Left colon (tissue), 2 donors: ENCODE measurements around the gene TMEM101. TPM values are rescaled to one million over a fixed set of nuclear protein-coding genes. Genes with fewer than 3 reads are reported as not detected.
A peak's percentile ranks its signal among the peaks of the same experiment; 100 is the strongest.
"Not testable (repeated sequence)": the region's sequence is repeated elsewhere in the genome, so short reads cannot be mapped to it uniquely, and the experiment has no call there.

Experiments
- ATAC-seq: fragments of 200-7000 bp; cut with Tn5 transposase; one replicate; pipeline ENCODE4 v1.9.1; 2020; ENCODE audit warnings: mild to moderate bottlenecking, moderate library complexity
- DNase-seq, 2 donors: peaks; one replicate each; pipeline ENCODE4 v3.0.0-alpha.2; 2020
- intact Hi-C, 2 donors: fragments of 100-400 bp; cut with DNase I in 1 of 2; cut with micrococcal nuclease in 1 of 2; formaldehyde crosslinking; loops; one replicate each; pipeline versions ENCODE4 v1.11.2 to v1.14.0; 2022; cut with DNase I, micrococcal nuclease
- total RNA-seq, 2 donors: library from RNA; stranded (reverse); fragmentation: NEBNext Ultra II Directional; extraction: Animal tissue kit (Norgen Biotek cat#: 25700); gene quantifications; one replicate each; pipeline ENCODE4 v1.2.1, GENCODE V29; 2021
- donor health status: DM: no; HTN: no; CAD: no.
- donor health status: DM: yes; HTN: yes; CAD: no.

The TMEM101 gene
- total RNA-seq, 2 donors from 2014 or later: 25.9 to 30.4 TPM

- peak; percentile 45 for ATAC-seq
- intact Hi-C loops: no loop called here
- DNase-seq: peak; percentile 62
Measured at GRCh38 chr17:44004761-44005526, 9.8 kb downstream of the TMEM101 start.

- intact Hi-C loops: no loop called here
- peak; percentile 45 to 50 for DNase-seq
- no peak for ATAC-seq
Measured at GRCh38 chr17:44004077-44004760, 10.5 kb downstream of the TMEM101 start, which contains the start of gene NAGS. TSS of gene NAGS (plus strand) at chr17:44004622. CDS start at chr17:44004664, 42 bp downstream.

DNA sequence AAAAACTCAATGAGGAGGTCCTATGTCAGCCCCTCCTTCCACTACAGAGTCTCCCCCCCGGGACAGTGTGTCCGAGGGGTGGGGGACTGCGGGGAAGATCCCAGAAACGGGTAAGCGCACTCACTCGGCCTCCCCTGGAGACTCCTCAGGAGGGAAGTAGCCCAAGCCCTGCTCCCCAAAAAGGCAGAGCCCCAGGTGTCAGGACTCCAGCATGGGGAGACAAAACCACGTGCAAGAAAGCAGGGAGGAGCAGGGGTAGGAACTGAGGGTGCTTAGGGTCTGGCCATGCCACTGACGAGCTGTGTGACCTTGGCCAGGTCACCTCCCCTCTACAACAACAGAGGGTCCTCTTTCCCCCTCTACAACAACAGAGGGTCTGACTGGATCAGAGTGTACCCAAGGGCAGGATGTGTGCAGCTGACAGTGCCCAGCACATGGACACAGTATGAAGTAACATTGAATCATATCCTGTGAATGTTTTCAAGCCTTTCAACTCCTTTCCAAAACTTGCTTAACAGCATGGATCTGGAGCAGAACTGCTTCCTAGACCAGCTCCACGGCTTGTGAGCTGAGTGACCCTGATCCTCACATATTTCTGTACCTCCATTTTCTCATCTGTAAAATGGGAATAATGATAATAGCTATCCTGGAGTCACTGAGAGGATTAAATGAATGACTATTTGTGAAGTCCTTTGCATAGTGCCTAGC lies 12.5 kb downstream of the TMEM101 start:
- intact Hi-C loops: no loop called here

GRCh38 chr17:44001461-44001920 lies 13.3 kb downstream of the TMEM101 start:
- DNase-seq (no peak), ATAC-seq (no peak)
- intact Hi-C loops: no loop called here

More for the DNA sequence above, 12.5 kb downstream of the TMEM101 start:
- ATAC-seq: no peak
- DNase-seq: no peak

DNA sequence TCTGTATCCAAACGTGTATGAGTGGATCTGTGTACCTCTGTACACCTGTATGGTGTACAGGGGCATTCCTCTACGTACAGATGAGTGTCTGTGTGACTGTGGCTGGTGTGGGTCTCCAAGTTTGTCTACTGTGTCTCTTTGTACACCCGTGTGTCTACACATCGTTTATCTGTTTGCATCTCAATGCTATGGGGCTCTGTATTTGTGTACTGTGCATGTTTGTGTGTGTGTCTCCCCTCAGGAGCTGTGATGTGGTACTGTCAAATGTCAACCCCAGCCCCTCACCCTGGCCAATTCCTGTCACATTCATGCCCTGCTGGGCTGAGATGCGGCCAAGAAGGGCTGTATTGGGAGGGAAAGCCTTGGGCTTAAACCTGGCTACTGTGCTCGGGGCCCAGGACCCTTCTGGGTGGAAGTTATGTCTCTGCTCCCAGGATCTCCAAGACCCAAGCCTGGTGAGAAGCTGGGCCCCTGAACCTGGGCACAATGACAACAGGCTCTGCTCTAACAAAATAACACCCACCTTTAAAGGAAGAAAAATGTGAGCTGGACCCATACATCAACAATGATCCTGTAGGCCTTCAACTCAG lies 13.8 kb downstream of the TMEM101 start:
- intact Hi-C loops: no loop called here
- ATAC-seq (no peak), DNase-seq (no peak)

DNA sequence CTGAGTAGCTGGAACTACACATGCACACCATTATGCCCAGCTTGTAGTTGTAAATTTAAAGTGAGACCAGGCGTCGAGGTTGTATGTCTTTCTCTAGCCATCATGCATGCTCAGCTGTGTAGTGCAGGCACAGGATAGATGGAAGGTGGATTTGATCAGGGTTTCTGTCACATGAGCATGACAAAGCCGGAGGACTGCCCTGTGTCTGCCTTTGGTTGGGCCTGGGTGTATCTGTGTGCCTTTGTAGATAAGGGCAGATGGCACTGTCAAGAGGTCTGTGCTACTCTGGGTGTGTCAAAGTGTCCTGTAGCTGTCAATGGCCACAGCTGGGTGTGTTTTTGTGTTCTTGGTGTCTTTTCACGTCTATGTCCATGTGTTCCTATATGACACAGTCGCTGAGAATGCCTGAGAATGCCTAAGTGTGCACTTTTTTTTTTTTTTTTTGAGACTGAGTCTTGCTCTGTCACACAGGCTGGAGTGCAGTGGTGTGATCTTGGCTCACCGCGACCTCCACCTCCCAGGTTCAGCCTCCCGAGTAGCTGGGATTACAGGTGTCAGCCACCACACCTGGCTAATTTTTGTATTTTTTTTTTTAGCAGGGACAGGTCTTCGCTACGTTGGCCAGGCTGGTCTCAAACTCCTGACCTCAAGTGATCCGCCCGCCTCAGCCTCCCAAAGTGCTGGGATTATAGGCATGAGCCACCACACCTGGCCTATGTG lies 14.5 kb downstream of the TMEM101 start:
- intact Hi-C loops: no loop called here
- ATAC-seq (no peak), DNase-seq (no peak)

DNA sequence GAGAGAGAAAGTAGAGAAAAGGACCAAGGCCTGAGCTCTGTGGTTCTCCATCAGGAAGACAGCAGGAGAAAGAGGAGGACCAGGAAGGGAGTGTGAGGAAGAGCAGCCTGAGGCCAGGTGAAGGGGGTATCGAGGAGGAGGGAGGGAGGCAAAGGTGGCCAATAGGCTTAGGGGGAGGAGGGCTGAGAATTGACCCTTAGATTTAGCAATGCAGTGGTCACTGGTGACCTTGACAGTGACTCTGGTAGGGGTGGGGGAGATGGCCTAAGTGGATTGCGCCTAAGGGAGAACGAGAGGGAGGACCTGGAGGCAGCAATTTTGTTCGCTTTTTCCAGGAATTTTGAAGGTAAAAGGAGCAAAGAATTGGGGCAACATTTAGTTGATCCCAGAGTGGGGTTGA lies 15.7 kb downstream of the TMEM101 start:
- intact Hi-C loops: loop anchor here in 1 of 2 donors (10.0 kb wide), 1 partner anchor 54 kb away; the partner anchor contains the start of gene PPY
- ATAC-seq (no peak), DNase-seq (no peak)

DNA sequence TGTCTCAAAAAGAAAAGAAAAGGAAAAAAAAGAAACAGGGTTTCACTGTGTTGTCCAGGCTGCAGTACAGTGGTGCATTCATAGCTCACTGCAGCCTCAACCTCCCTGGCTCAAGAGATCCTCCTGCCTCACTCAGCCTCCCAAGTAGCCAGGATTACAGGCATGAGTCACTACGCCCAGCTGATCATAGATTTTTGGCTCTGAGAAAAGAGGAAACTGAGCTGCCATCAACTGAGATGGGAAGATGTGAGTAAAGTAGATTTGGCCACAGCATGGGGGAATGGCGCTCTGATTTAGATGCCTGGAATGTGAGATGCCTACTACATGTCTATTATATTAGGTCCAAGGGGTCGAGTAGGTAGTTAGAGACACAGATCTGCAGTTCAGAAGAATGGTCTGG lies 16.2 kb downstream of the TMEM101 start:
- DNase-seq (no peak), ATAC-seq (no peak)
- intact Hi-C loops: loop anchor here in 1 of 2 donors (10.0 kb wide), 1 partner anchor 54 kb away; the partner anchor contains the start of gene PPY

DNA sequence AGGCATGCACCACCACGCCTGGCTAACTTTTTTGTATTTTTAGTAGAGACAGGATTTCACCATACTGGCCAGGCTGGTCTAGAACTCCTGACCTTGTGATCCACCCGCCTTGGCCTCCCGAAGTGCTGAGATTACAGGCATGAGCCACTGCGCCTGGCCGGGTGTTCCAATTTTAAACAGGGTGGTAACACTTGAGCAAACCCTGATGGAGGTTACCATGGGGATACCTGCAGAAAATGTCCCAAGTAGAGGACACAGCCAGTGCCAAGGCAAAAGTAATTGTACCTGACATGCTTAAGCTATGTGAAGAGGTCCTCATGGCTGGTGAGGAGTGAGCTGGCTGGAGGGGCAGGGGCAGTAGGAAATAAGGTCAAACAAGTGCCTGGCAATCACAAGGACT lies 17.6 kb downstream of the TMEM101 start:
- ATAC-seq, DNase-seq: not testable (repeated sequence)
- intact Hi-C loops: loop anchor here in 1 of 2 donors (10.0 kb wide), 1 partner anchor 52 kb away; the partner anchor contains the start of gene PPY

DNA sequence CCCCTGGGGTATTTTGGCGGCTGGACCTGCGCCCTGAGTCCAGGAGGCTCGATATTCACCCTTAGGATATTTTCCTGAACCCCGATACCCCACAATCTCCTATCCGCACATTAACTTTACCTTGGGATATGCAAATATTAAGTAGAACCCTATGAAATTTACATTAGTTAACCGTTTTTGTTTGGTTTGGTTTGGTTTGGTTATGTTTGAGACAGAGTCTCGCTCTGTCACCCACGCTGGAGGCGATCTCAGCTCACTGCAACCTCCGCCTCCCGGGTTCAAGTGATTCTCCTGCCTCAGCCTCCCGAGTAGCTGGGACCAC lies 19.7 kb downstream of the TMEM101 start:
- ATAC-seq (no peak), DNase-seq (no peak)

DNA sequence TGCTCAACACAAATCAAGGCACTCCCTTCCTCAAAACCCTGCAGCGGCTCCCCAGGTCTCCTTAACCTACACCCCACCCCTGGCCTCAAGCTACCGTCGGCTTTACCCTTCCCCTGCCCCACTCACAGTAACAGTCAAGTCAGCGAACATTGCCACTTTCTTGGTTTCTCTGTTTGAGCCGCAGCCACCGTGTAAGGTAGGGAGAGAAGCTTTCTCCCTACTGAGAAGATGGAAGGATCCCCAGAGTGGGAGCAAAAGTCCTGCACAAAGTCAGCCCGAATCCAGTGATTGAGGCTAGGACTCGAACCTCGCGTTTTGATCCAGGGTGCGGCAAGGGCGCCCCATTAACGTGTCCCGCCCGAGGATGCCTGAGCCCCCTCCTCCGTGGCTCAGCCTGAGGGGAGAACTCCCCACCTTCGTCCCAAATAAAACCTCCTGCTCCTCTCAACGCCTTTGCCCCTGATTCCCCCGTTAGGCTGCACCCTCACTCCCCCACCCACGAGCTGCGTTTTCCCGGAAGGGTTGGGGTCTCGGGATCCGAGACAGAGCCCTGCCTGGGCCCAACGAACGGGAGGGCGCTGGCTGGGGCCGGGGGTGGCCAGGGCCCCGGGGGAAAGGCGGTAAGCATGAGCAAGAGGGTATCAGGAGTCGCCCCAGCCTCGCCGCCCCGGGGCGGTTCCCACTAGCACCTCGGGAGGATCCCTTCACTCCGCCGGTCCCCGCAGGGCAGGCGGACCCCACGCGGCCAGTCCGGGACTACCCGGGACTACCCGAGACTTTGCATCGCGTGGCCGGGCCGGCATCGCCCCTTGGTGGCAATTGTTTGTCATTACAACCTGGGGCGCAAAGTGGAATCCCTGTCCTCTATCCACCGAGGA lies 20.3 kb downstream of the TMEM101 start:
- ATAC-seq: peak; percentile 85
- intact Hi-C loops: loop anchor here in 1 of 2 donors (10.0 kb wide), 1 partner anchor 50 kb away; the partner anchor contains the start of gene PPY
- peak in 1 of 2 donors; percentile 57 for DNase-seq

More for the DNA sequence above, 19.7 kb downstream of the TMEM101 start:
- intact Hi-C loops: loop anchor here in 1 of 2 donors (10.0 kb wide), 1 partner anchor 50 kb away; the partner anchor contains the start of gene PPY

DNA sequence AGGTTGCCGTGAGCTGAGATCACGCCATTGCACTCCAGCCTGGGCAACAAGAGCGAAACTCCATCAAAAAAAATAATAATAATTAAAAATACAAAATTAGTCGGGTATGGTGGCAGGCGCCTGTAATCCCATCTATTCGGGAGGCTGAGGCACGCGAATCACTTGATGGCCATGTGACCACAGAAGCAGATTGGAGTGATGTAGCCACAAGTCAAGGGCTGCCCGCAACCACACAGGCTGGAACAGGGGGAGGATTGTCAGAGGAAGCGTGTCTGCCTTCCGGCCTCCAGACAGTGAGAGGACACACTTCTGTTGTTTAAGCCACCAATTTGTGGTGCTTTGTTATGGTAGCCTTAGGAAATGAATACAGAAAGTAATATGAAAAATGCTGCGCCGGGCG lies 22.1 kb downstream of the TMEM101 start:
- DNase-seq (no peak), ATAC-seq (no peak)
- intact Hi-C loops: loop anchor here in 1 of 2 donors (10.0 kb wide), 1 partner anchor 48 kb away; the partner anchor contains the start of gene PPY

- intact Hi-C loops: no loop called here
- DNase-seq: no peak
- ATAC-seq: no peak
Measured at GRCh38 chr17:43988301-43988700, 26.5 kb downstream of the TMEM101 start.

- DNase-seq (no peak), ATAC-seq (no peak)
- intact Hi-C loops: no loop called here
Measured at GRCh38 chr17:43987131-43988021, 27.4 kb downstream of the TMEM101 start.

DNA sequence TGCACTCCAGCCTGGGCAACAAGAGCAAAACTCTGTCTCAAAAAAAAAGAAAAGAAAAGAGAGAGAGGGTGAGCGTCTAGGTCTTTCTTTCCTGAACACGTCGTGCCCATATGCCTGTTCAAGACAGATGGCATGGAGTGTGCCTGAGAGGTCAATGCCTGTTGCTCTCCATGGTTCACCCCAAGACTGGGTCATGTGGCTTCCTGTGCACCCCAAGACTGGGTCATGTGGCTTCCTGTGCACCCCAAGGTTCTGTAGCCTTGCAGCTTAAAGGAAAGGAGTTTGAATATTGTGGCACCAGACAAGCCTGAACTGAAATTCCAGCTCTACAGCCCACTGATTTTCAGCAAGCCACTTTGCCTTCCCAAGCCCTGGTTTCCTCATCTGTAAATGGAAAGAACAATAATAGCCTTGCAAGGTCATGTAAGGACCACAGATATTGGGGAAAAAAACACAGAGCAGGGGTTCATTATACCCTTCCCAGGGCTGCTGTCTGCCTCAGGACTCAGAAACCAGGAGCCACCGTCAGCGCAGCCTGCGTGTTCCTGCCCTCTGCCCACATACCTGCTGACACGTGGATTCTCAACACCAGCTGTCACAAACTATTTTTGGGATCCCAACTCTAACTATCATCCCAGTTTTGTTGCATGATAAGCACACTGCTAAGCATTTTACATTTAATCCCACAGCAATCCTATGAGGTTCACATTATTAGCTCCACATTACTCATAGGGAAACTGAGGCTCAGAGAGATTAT lies 28.4 kb downstream of the TMEM101 start:
- DNase-seq: no peak
- intact Hi-C loops: no loop called here
- ATAC-seq: no peak

GRCh38 chr17:43984521-43984920 lies 30.2 kb downstream of the TMEM101 start:
- DNase-seq: no peak
- peak; percentile 44 for ATAC-seq
- intact Hi-C loops: no loop called here
